Erythroblast (primary cell): ENCODE measurements around the gene MED13L.

Experiments
- DNase-seq, 2 experiments: peaks; one replicate each; lab custom pipeline; 2025; lab: John Stamatoyannopoulos, UW
- GATA1 ChIP-seq: IDR thresholded peaks from 2 replicates; pipeline ENCODE4 v1.6.1; 2011; ENCODE audit warnings: low read depth, mild to moderate bottlenecking, control low read depth, low read length, moderate library complexity
- POLR2A ChIP-seq: IDR thresholded peaks from 2 replicates; pipeline ENCODE4 v1.6.1; 2011; ENCODE audit warnings: mild to moderate bottlenecking, low read length

MED13L gene

GRCh38 chr12:116278279-116278626, 760 bp upstream of the MED13L start:
- no peak for TF ChIP-seq GATA1
- no peak for TF ChIP-seq POLR2A
- DNase-seq, result no peak

- DNase-seq, result peak; percentile 77 to 84
- peak; percentile 26 for TF ChIP-seq POLR2A
- no peak for TF ChIP-seq GATA1
These were observed 634 bp downstream of the MED13L start for GRCh38 chr12:116276652-116277466.

- TF ChIP-seq POLR2A (no peak), GATA1 (no peak)
- DNase-seq, result no peak
These were observed 2.7 kb downstream of the MED13L start for GRCh38 chr12:116274551-116275375.

GRCh38 chr12:116273813-116274550, 3.5 kb downstream of the MED13L start:
- no peak for TF ChIP-seq POLR2A
- TF ChIP-seq GATA1, result no peak
- DNase-seq, result no peak

GRCh38 chr12:116267948-116268347, 9.5 kb downstream of the MED13L start:
- no peak for DNase-seq
- TF ChIP-seq POLR2A (no peak), GATA1 (no peak)

GRCh38 chr12:116266631-116267349, 10.7 kb downstream of the MED13L start:
- DNase-seq, result no peak
- TF ChIP-seq POLR2A (no peak), GATA1 (no peak)

- no peak for DNase-seq
These were observed 11.3 kb downstream of the MED13L start for GRCh38 chr12:116266168-116266601.

GRCh38 chr12:116265351-116266147, 11.9 kb downstream of the MED13L start:
- DNase-seq, result no peak
- TF ChIP-seq POLR2A (no peak), GATA1 (no peak)

More at GRCh38 chr12:116266168-116266601, 11.3 kb downstream of the MED13L start:
- TF ChIP-seq GATA1 (no peak), POLR2A (no peak)

- TF ChIP-seq GATA1 (no peak), POLR2A (no peak)
- no peak for DNase-seq
These were observed 12.9 kb downstream of the MED13L start for GRCh38 chr12:116264525-116265070.

- TF ChIP-seq POLR2A, result no peak
- TF ChIP-seq GATA1, result no peak
- DNase-seq, result no peak
These were observed 13.6 kb downstream of the MED13L start for GRCh38 chr12:116263844-116264243.

- DNase-seq, result no peak
- TF ChIP-seq GATA1 (no peak), POLR2A (no peak)
These were observed 14.1 kb downstream of the MED13L start for GRCh38 chr12:116263431-116263830.

- TF ChIP-seq GATA1, result no peak
- no peak for TF ChIP-seq POLR2A
- DNase-seq, result no peak
These were observed 14.8 kb downstream of the MED13L start for GRCh38 chr12:116262741-116263140.
